Vagina (tissue), 2 donors: ENCODE data around the gene SPRY1. TPM values are rescaled to one million over a fixed set of nuclear protein-coding genes. Genes with fewer than 3 reads are reported as not detected.

ENCODE experiments used
- DNase-seq, 2 donors: peaks; one replicate each; pipeline ENCODE4 v3.0.0-alpha.2; 2017; ENCODE audit errors: extremely low spot score in 2 of 2
- H3K27ac ChIP-seq: fragments of 200-600 bp; sonication (generic); one replicate; pipeline ENCODE4 v1.5.1; 2019
- H3K27me3 ChIP-seq: fragments of 200-600 bp; sonication (generic); one replicate; pipeline ENCODE4 v1.5.1; 2019
- H3K36me3 ChIP-seq, 2 donors: fragments of 200-600 bp; sonication (generic); one replicate each; pipeline ENCODE4 v1.5.1; 2017 to 2019
- H3K4me1 ChIP-seq: fragments of 200-600 bp; sonication (generic); one replicate; pipeline ENCODE4 v1.5.1; 2019
- H3K4me3 ChIP-seq, 2 donors: fragments of 200-600 bp; sonication (generic); 1 replicate in 1 of 2; 2 replicates in 1 of 2; pipeline ENCODE4 v1.5.1; 2016 to 2019
- H3K9me3 ChIP-seq: fragments of 200-600 bp; sonication (generic); one replicate; pipeline ENCODE4 v1.5.1; 2019
- POLR2A ChIP-seq, 2 donors: fragments of 450-650 bp; IDR thresholded peaks; one replicate each; pipeline ENCODE4 v1.6.1; 2017; ENCODE audit warnings: antibody characterized with exemption in 2 of 2, mild to moderate bottlenecking in 2 of 2, moderate library complexity in 2 of 2
- POLR2AphosphoS5 ChIP-seq, 2 donors: sonication (generic); formaldehyde crosslinking; IDR thresholded peaks; one replicate each; pipeline ENCODE4 v1.9.0; 2017; ENCODE audit warnings: antibody characterized with exemption in 2 of 2, mild to moderate bottlenecking in 2 of 2, low read depth in 1 of 2; ENCODE audit not compliant: insufficient read depth in 1 of 2
- intact Hi-C: fragments of 100-400 bp; cut with DNase I; formaldehyde crosslinking; loops from one replicate; pipeline ENCODE4 v1.15.1; 2023
- total RNA-seq: library from RNA; depleted of rRNA; stranded (reverse); fragments of >200 nt; gene quantifications from one replicate; pipeline ENCODE4 v1.2.3, GENCODE V29; 2016
- TF ChIP-seq, protein P1 (sequence below), 3 experiments: fragments of 450-650 bp in 2 of 3; fragments of 200-600 bp in 1 of 3; sonication (generic) in 1 of 3; IDR thresholded peaks; one replicate each; pipeline ENCODE4 v1.5.1; 2017 to 2019; ENCODE audit warnings: antibody characterized with exemption in 3 of 3, mild to moderate bottlenecking in 2 of 3, moderate library complexity in 2 of 3

SPRY1 gene
- total RNA-seq, 1 donor from 2014 or later = 185 TPM

GRCh38 chr4:123350191-123350544 is 46.4 kb upstream of the SPRY1 start:
- peak in 1 of 2 donors; percentile 66 for TF ChIP-seq POLR2AphosphoS5 (IDR thresholded peaks at IDR 0.05; ENCODE audit: insufficient read depth in 1 of 2, low read depth in 1 of 2)
- TF ChIP-seq, protein P1, sequence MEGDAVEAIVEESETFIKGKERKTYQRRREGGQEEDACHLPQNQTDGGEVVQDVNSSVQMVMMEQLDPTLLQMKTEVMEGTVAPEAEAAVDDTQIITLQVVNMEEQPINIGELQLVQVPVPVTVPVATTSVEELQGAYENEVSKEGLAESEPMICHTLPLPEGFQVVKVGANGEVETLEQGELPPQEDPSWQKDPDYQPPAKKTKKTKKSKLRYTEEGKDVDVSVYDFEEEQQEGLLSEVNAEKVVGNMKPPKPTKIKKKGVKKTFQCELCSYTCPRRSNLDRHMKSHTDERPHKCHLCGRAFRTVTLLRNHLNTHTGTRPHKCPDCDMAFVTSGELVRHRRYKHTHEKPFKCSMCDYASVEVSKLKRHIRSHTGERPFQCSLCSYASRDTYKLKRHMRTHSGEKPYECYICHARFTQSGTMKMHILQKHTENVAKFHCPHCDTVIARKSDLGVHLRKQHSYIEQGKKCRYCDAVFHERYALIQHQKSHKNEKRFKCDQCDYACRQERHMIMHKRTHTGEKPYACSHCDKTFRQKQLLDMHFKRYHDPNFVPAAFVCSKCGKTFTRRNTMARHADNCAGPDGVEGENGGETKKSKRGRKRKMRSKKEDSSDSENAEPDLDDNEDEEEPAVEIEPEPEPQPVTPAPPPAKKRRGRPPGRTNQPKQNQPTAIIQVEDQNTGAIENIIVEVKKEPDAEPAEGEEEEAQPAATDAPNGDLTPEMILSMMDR (IDR thresholded peaks at IDR 0.05) = no peak
- no peak for TF ChIP-seq POLR2A (IDR thresholded peaks at IDR 0.05)
- Histone ChIP-seq H3K27ac (no peak overlapping the region), H3K4me1 (peaks cover 36% of the 10 kb centered on the region), H3K36me3 (no peaks in the 10 kb centered on the region), H3K9me3 (no peaks in the 10 kb centered on the region), H3K27me3 (no peaks in the 10 kb centered on the region), H3K4me3 (no peak overlapping the region)
- DNase-seq = no peak
- intact Hi-C loops = no loop called here

GRCh38 chr4:123350726-123351125 is 45.9 kb upstream of the SPRY1 start:
- Histone ChIP-seq H3K4me1 (peaks cover 31% of the 10 kb centered on the region), H3K9me3 (no peaks in the 10 kb centered on the region), H3K4me3 (no peak overlapping the region), H3K27me3 (no peaks in the 10 kb centered on the region), H3K27ac (no peak overlapping the region), H3K36me3 (no peaks in the 10 kb centered on the region)
- DNase-seq = no peak
- intact Hi-C loops = no loop called here
- TF ChIP-seq, protein P1 (IDR thresholded peaks at IDR 0.05) = no peak
- TF ChIP-seq POLR2AphosphoS5 (IDR thresholded peaks at IDR 0.05; ENCODE audit: insufficient read depth in 1 of 2, low read depth in 1 of 2) = no peak
- TF ChIP-seq POLR2A (IDR thresholded peaks at IDR 0.05) = no peak

DNA sequence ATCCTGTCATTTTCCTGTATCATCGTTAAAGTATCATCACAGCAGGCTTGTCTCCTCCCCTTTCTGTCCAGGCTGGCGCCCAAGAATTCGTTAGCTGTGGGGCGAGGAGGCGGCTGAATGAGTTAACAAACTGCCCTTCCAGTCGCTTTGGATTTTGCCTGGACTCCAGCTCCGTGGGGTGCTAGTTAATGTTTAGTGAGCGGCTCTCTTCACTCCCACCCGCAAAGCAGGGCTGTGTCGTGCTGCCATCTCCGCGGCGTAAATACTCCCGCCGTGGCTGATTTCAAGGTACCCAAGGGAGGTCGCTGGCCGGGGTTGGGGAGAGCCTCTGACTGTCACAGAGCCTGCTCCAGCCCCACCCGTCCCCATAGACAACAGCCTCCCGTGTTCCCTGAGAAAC is 44.9 kb upstream of the SPRY1 start:
- Histone ChIP-seq H3K36me3 (no peaks in the 10 kb centered on the region), H3K4me1 (peaks cover 23% of the 10 kb centered on the region), H3K27ac (peak overlapping the region; percentile 31), H3K4me3 (no peak overlapping the region), H3K27me3 (no peaks in the 10 kb centered on the region), H3K9me3 (no peaks in the 10 kb centered on the region)
- TF ChIP-seq POLR2AphosphoS5 (IDR thresholded peaks at IDR 0.05; ENCODE audit: insufficient read depth in 1 of 2, low read depth in 1 of 2) = no peak
- intact Hi-C loops = no loop called here
- no peak for DNase-seq

- Histone ChIP-seq H3K27me3 (no peaks in the 10 kb centered on the region), H3K4me1 (peaks cover 23% of the 10 kb centered on the region), H3K27ac (peak overlapping the region; percentile 31), H3K36me3 (no peaks in the 10 kb centered on the region), H3K9me3 (no peaks in the 10 kb centered on the region), H3K4me3 (no peak overlapping the region)
- TF ChIP-seq POLR2A (IDR thresholded peaks at IDR 0.05) = no peak
- peak in 1 of 2 donors; percentile 31 for TF ChIP-seq POLR2AphosphoS5 (IDR thresholded peaks at IDR 0.05; ENCODE audit: insufficient read depth in 1 of 2, low read depth in 1 of 2)
- intact Hi-C loops = no loop called here
- no peak for DNase-seq
These were observed 44.2 kb upstream of the SPRY1 start for GRCh38 chr4:123352240-123352945.

DNA sequence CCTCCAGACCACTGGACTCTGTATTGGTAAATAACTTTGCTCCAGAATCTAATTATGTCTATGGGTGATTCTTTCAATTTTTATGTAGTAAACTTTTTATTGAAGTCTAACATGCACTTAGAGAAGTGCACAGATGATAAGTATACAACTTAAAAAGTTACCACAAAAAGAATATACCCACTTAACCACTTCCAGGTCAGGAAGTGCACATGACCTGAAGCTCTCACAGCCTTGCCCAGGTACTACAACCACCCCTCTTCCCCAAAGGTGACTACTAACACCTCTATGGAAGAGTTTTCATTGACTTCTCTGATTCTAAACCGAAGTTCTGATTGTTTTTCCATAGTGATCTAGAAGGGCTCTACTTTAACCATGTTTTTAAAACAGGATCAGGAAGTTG is 43.6 kb upstream of the SPRY1 start:
- DNase-seq = no peak
- Histone ChIP-seq H3K9me3 (no peaks in the 10 kb centered on the region), H3K4me3 (no peak overlapping the region), H3K27ac (no peak overlapping the region), H3K27me3 (no peaks in the 10 kb centered on the region), H3K4me1 (peaks cover 23% of the 10 kb centered on the region), H3K36me3 (no peaks in the 10 kb centered on the region)
- TF ChIP-seq POLR2A (IDR thresholded peaks at IDR 0.05) (no peak), POLR2AphosphoS5 (IDR thresholded peaks at IDR 0.05; ENCODE audit: insufficient read depth in 1 of 2, low read depth in 1 of 2) (no peak)
- TF ChIP-seq, protein P1 (IDR thresholded peaks at IDR 0.05) = no peak
- intact Hi-C loops = no loop called here

GRCh38 chr4:123353656-123354055 is 42.9 kb upstream of the SPRY1 start:
- Histone ChIP-seq H3K27ac (no peak overlapping the region), H3K4me1 (peaks cover 23% of the 10 kb centered on the region), H3K4me3 (no peak overlapping the region), H3K9me3 (no peaks in the 10 kb centered on the region), H3K27me3 (no peaks in the 10 kb centered on the region), H3K36me3 (no peaks in the 10 kb centered on the region)
- no peak for DNase-seq
- TF ChIP-seq, protein P1 (IDR thresholded peaks at IDR 0.05) = no peak
- TF ChIP-seq POLR2A (IDR thresholded peaks at IDR 0.05) (no peak), POLR2AphosphoS5 (IDR thresholded peaks at IDR 0.05; ENCODE audit: insufficient read depth in 1 of 2, low read depth in 1 of 2) (no peak)
- intact Hi-C loops = no loop called here
